Breast epithelium (tissue), 3 donors: ENCODE measurements around the gene ACOXL.

ENCODE experiments used
- POLR2A ChIP-seq: fragments of 450-650 bp; IDR thresholded peaks from one replicate; pipeline ENCODE4 v1.6.1; 2016; ENCODE audit warnings: antibody characterized with exemption, mild to moderate bottlenecking, moderate library complexity
- POLR2AphosphoS5 ChIP-seq, 3 donors: sonication (generic); formaldehyde crosslinking; IDR thresholded peaks; one replicate each; pipeline ENCODE4 v1.6.1; 2017; ENCODE audit warnings: antibody characterized with exemption in 3 of 3
- TF ChIP-seq, protein P1 (sequence below), 3 donors: fragments of 450-650 bp; IDR thresholded peaks; one replicate each; pipeline ENCODE4 v1.5.1; 2016 to 2017; ENCODE audit warnings: antibody characterized with exemption in 3 of 3, mild to moderate bottlenecking in 3 of 3, moderate library complexity in 3 of 3

DNA sequence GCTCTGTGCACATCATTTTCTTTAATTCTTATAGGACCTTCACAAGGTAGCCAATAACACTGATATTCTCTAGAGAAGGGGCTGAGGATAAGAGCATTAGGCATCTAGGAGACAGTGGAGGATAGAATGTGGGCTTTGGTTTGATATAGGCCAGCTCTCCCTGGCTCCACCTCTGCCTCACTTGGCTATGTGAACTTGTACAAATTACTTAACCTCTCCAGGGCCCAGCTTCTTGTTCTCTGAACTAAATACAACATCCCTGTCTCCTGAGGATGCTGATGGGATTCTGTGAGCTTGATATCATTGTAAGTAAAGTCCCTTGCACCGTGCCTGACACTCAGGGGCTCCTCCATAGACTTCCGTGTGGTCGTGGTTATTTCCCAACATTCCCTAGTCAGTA is 87.3 kb downstream of the ACOXL start:
- TF ChIP-seq, protein P1, sequence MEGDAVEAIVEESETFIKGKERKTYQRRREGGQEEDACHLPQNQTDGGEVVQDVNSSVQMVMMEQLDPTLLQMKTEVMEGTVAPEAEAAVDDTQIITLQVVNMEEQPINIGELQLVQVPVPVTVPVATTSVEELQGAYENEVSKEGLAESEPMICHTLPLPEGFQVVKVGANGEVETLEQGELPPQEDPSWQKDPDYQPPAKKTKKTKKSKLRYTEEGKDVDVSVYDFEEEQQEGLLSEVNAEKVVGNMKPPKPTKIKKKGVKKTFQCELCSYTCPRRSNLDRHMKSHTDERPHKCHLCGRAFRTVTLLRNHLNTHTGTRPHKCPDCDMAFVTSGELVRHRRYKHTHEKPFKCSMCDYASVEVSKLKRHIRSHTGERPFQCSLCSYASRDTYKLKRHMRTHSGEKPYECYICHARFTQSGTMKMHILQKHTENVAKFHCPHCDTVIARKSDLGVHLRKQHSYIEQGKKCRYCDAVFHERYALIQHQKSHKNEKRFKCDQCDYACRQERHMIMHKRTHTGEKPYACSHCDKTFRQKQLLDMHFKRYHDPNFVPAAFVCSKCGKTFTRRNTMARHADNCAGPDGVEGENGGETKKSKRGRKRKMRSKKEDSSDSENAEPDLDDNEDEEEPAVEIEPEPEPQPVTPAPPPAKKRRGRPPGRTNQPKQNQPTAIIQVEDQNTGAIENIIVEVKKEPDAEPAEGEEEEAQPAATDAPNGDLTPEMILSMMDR (IDR thresholded peaks at IDR 0.05): no peak
- TF ChIP-seq POLR2A (no peak), POLR2AphosphoS5 (IDR thresholded peaks at IDR 0.05) (no peak)
